HepG2 (cell line): ENCODE data around the gene CACNA1I. TPM values are rescaled to one million over a fixed set of nuclear protein-coding genes. Genes with fewer than 3 reads are reported as not detected.
A peak's percentile ranks its signal among the peaks of the same experiment; 100 is the strongest.

Experiments used
- ATRX ChIP-seq: sonication (generic); formaldehyde crosslinking; IDR thresholded peaks from 2 replicates; pipeline ENCODE4 v1.4.0; 2020; ENCODE audit warnings: missing genetic modification reagents, borderline replicate concordance
- CREB1 ChIP-seq, 2 experiments: fragments of 450-650 bp in 1 of 2; IDR thresholded peaks; 2 replicates each; pipeline ENCODE4 v1.6.1; 2016 to 2017; ENCODE audit warnings: control low read depth in 1 of 2, mild to moderate bottlenecking in 1 of 2, missing compliant biosample characterization in 1 of 2, missing genetic modification characterization in 1 of 2
- EHMT2 ChIP-seq: fragments of 200-600 bp; sonication (generic); IDR thresholded peaks from 2 replicates; pipeline ENCODE4 v1.7.0; 2017; ENCODE audit warnings: antibody characterized with exemption, low read depth, low read length, borderline replicate concordance
- ESRRA ChIP-seq: sonication (generic); formaldehyde crosslinking; IDR thresholded peaks from 2 replicates; pipeline ENCODE4 v1.5.1; 2020; ENCODE audit warnings: mild to moderate bottlenecking, low read depth, missing genetic modification reagents
- FOSL1 ChIP-seq: sonication (generic); formaldehyde crosslinking; IDR thresholded peaks from 2 replicates; pipeline ENCODE4 v1.9.0; 2021; ENCODE audit warnings: missing genetic modification reagents, borderline replicate concordance
- FOXJ3 ChIP-seq: sonication (generic); formaldehyde crosslinking; IDR thresholded peaks from 2 replicates; pipeline ENCODE4 v1.4.0; 2020; ENCODE audit warnings: missing genetic modification reagents, mild to moderate bottlenecking, borderline replicate concordance
- HDAC2 ChIP-seq: sonication (generic); formaldehyde crosslinking; IDR thresholded peaks from 2 replicates; pipeline ENCODE4 v1.4.0; 2020; ENCODE audit warnings: missing genetic modification reagents
- KDM5B ChIP-seq: sonication (generic); formaldehyde crosslinking; IDR thresholded peaks from 2 replicates; pipeline ENCODE4 v1.4.0; 2020; ENCODE audit warnings: missing genetic modification reagents, mild to moderate bottlenecking, borderline replicate concordance
- LRRFIP1 ChIP-seq: sonication (generic); formaldehyde crosslinking; conservative IDR thresholded peaks from 2 replicates; pipeline ENCODE4 v1.4.0; 2020; ENCODE audit warnings: missing genetic modification reagents
- PATZ1 ChIP-seq: sonication (generic); formaldehyde crosslinking; IDR thresholded peaks from 2 replicates; pipeline ENCODE4 v1.4.0; 2020; ENCODE audit warnings: missing genetic modification reagents
- SP4 ChIP-seq: sonication (generic); formaldehyde crosslinking; IDR thresholded peaks from 2 replicates; pipeline ENCODE4 v1.8.1; 2023; ENCODE audit warnings: mild to moderate bottlenecking, missing genetic modification reagents
- ZNF20 ChIP-seq: sonication (generic); formaldehyde crosslinking; IDR thresholded peaks from 2 replicates; pipeline ENCODE4 v1.4.0; 2020; ENCODE audit warnings: mild to moderate bottlenecking, moderate library complexity, missing genetic modification reagents
- ZNF234 ChIP-seq: sonication (generic); formaldehyde crosslinking; conservative IDR thresholded peaks from 2 replicates; pipeline ENCODE4 v1.5.1; 2020; ENCODE audit warnings: mild to moderate bottlenecking, missing genetic modification reagents
- ZNF556 ChIP-seq: sonication (generic); formaldehyde crosslinking; IDR thresholded peaks from 2 replicates; pipeline ENCODE4 v1.4.0; 2020; ENCODE audit warnings: mild to moderate bottlenecking, missing genetic modification reagents, borderline replicate concordance
- ZNF607 ChIP-seq: sonication (generic); formaldehyde crosslinking; IDR thresholded peaks from 2 replicates; pipeline ENCODE4 v1.5.1; 2020; ENCODE audit warnings: missing genetic modification reagents, mild to moderate bottlenecking, borderline replicate concordance
- ZNF710 ChIP-seq: sonication (generic); formaldehyde crosslinking; IDR thresholded peaks from 2 replicates; pipeline ENCODE4 v1.5.0; 2020; ENCODE audit warnings: mild to moderate bottlenecking, missing genetic modification reagents, borderline replicate concordance
- ZNF776 ChIP-seq: sonication (generic); formaldehyde crosslinking; IDR thresholded peaks from 2 replicates; pipeline ENCODE4 v1.4.0; 2020; ENCODE audit warnings: mild to moderate bottlenecking, missing genetic modification reagents
- ZSCAN20 ChIP-seq: sonication (generic); formaldehyde crosslinking; IDR thresholded peaks from 2 replicates; pipeline ENCODE4 v1.4.0; 2020; ENCODE audit warnings: missing genetic modification reagents, mild to moderate bottlenecking, borderline replicate concordance
- ZSCAN22 ChIP-seq: sonication (generic); formaldehyde crosslinking; IDR thresholded peaks from 2 replicates; pipeline ENCODE4 v1.4.0; 2020; ENCODE audit warnings: mild to moderate bottlenecking, missing genetic modification reagents
- ZSCAN9 ChIP-seq: IDR thresholded peaks from 2 replicates; pipeline ENCODE4 v1.6.1; 2016; ENCODE audit warnings: borderline replicate concordance
- ZXDC ChIP-seq: sonication (generic); formaldehyde crosslinking; IDR thresholded peaks from 2 replicates; pipeline ENCODE4 v1.5.0; 2020; ENCODE audit warnings: mild to moderate bottlenecking, missing genetic modification reagents
- polyA plus RNA-seq, 8 experiments: library from polyadenylated mRNA; depleted of rRNA in 3 of 8; stranded (reverse) in 7 of 8; unstranded in 1 of 8; fragments of >200 nt; fragmentation: Illumina TruSeq in 4 of 8; extraction: Trizol in 4 of 8; gene quantifications; 2 replicates each; pipeline versions ENCODE4 v1.2.1 to v1.2.3, GENCODE V29; 2011 to 2016; ENCODE audit warnings: low read depth in 4 of 8, missing spikeins in 1 of 8, mixed read lengths in 1 of 8; ENCODE audit not compliant: insufficient read depth in 1 of 8
- total RNA-seq, 5 experiments: library from RNA; depleted of rRNA; stranded (reverse); fragments of >200 nt; fragmentation: Illumina TruSeq; extraction: Trizol; gene quantifications; 2 replicates each; pipeline ENCODE4 v1.2.3, GENCODE V29; 2016; ENCODE audit warnings: low read depth in 1 of 5

Gene CACNA1I
- total and polyA plus RNA-seq, 2 of the 13 experiments (the other 11 are each of a cell fraction or from before 2014, with no cell fraction given), result not detected

GRCh38 chr22:39529487-39529851, 41.1 kb upstream of the CACNA1I start (continued):
- TF ChIP-seq ZNF234 (CRISPR knock-in tag), result no peak
- TF ChIP-seq KDM5B (CRISPR knock-in tag), result no peak
- no peak for TF ChIP-seq PATZ1 (CRISPR knock-in tag)
- TF ChIP-seq ZNF710, result no peak
- no peak for TF ChIP-seq ZNF556 (CRISPR knock-in tag)
- no peak for TF ChIP-seq HDAC2
- TF ChIP-seq ZSCAN9 (CRISPR knock-in tag), result no peak
- TF ChIP-seq FOXJ3 (CRISPR knock-in tag), result no peak
- TF ChIP-seq EHMT2, result no peak
- no peak for TF ChIP-seq CREB1 (IDR thresholded peaks at IDR 0.05)
- TF ChIP-seq CREB1 (CRISPR knock-in tag; IDR thresholded peaks at IDR 0.05), result no peak
- 0 out of 2 replicates have a peak, but pooled peaks have one; percentile 13 for TF ChIP-seq ESRRA (CRISPR knock-in tag)
- TF ChIP-seq SP4 (CRISPR knock-in tag), result peak; percentile 39; the same call in 1 of the 2 replicates
- TF ChIP-seq FOSL1 (CRISPR knock-in tag), result no peak
- no peak for TF ChIP-seq ZNF607 (CRISPR knock-in tag)
- no peak for TF ChIP-seq ZXDC (CRISPR knock-in tag)
- TF ChIP-seq ZNF20 (CRISPR knock-in tag), result no peak
- no peak for TF ChIP-seq ATRX (CRISPR knock-in tag)
- no peak for TF ChIP-seq ZSCAN22 (CRISPR knock-in tag)
- no peak for TF ChIP-seq LRRFIP1 (CRISPR knock-in tag)
- no peak for TF ChIP-seq ZSCAN20 (CRISPR knock-in tag)
- 0 out of 2 replicates have a peak, but pooled peaks have one; percentile 19 for TF ChIP-seq ZNF776 (CRISPR knock-in tag)
